GM19438 (cell line): ENCODE results near the gene MELK.
A peak's percentile ranks its signal among the peaks of the same experiment; 100 is the strongest.
"Not testable (repeated sequence)": the region's sequence is repeated elsewhere in the genome, so short reads cannot be mapped to it uniquely, and the experiment has no call there.

ENCODE experiments used
- ATAC-seq: cut with Tn5 transposase; IDR thresholded peaks from one replicate; pipeline ENCODE4 v1.9.1; 2021; ENCODE audit warnings: low read depth; ENCODE audit not compliant: unreplicated experiment

Gene MELK

DNA sequence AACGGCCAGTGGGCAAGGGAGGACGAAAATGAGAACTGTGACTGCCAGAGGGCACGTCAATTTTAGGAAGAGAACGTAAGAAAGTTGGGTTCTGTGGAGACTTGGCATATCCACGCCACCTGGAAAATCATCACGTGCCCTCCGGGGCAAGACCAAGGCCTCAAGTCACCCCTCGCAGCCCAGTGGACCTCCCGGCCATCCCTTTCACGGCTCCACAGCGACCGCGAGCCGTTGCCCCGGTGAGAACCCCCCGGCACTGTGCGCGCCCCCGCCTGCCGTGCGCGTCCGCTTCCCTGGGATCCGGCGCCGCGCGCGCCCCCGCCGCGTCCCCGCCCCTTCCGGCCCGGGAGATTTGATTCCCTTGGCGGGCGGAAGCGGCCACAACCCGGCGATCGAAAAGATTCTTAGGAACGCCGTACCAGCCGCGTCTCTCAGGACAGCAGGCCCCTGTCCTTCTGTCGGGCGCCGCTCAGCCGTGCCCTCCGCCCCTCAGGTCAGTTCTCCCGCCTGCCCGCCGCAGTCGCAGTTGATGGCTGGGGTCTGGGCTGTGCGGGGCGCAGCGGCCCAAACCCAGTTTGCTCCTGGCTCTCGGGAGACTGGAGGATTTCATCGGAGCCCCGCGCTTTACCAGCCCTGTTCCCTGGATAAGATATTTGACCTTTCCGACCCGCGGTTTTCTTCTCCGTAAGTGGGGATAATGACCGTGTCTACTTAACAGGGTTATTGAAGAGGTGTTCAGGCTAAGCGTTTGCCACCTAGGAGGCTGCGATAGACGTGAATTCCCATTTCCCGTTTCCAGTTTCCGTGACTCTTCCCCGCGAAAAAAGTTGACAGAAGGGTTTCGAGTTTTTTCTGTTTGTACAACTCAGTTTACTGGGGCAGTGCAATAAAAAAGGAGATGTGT, at the start of gene MELK:
MELK (plus strand) TSS at position 381 of the 904 bp plus-strand sequence. CDS start 8,787 bp downstream, outside the sequence.
- ATAC-seq = peak; percentile 66

DNA sequence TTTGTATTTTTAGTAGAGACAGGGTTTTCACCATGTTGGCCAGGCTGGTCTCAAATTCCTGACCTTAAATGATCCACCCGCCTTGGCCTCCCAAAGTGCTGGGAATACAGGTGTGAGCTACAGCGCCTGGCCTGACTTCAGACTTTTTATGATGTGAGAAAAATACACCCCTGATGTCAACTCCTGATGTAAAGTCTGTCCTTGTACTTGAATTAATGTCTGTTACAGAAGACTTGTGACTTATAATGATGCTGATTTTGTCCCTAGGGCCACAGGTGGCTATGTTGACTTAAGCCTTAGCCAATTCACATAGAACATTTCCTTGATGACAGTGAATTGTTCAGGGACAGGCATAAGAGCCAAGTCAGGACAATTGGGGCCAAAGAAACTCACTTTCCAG, 42.5 kb upstream of the MELK start:
- no peak for ATAC-seq

DNA sequence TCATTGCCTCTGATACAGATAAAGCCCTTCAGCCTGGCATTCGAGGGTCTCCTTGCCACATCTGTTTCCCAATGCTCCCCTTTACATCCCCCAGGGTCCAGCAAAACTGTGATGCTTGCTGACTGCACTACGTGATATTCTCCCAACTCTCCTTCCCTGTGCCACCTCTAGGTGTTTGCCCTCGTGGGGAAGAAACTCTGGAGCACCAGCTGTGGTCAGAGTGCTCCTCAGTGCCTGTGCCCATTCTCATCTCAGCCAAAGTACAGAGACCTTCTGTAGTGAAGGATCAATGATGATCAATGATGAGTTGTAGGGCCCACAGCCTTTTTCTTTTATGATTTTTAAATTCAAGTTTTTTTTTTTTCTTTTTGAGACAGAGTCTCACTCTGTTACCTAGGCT, 40.3 kb upstream of the MELK start:
- ATAC-seq = no peak

DNA sequence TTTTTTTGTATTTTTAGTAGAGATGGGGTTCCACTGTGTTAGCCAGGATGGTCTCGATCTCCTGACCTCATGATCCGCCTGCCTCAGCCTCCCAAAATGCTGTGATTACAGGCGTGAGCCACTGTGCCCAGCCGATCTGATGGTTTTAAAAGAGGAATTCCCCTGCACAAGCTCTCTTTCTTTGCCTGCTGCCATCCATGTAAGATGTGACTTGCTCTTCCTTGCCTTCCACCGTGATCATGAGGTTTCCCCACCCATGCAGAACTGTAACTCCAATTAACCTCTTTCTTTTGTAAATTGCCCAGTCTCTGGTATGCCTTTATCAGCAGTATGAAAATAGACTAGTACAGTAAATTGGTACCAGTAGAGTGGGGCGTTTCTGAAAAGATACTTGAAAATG, 39.0 kb upstream of the MELK start:
- ATAC-seq = not testable (repeated sequence)

DNA sequence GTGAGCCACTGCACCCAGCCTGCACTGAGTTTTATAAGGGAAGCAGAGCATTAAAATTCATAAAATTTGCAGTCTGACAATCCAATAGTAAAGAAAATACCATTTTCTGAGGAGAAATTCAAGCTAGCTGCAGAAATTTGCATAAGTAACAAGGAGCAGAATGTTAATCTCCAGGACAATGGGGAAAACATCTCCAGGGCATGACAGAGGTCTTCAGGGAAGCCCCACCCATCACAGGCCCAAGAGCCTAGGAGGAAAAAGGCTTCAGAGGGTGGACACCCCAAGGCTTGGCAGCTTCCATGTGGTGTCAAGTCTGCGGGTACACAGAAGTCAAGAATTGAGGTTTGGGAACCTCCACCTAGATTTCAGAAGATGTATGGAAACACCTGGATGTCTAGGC, 37.6 kb upstream of the MELK start:
- ATAC-seq = no peak

DNA sequence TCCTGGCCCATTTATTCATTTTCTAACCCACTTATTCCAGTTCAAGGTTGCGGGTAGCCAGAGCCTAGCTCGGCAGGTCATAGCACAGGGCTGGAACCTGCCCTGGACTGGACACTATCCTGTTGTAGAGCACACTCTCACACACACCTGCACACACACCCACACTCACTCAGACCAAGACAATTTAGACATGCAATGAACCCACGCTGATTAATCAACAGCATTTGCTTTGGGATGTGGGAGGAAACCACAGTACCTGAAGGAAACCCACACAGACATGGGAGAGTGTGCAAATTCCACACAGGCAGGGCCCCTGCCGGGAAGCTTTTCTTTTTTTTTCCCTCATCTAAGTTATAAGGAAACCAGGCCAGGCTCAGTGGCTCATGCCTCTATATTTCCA, 34.8 kb upstream of the MELK start:
- no peak for ATAC-seq

DNA sequence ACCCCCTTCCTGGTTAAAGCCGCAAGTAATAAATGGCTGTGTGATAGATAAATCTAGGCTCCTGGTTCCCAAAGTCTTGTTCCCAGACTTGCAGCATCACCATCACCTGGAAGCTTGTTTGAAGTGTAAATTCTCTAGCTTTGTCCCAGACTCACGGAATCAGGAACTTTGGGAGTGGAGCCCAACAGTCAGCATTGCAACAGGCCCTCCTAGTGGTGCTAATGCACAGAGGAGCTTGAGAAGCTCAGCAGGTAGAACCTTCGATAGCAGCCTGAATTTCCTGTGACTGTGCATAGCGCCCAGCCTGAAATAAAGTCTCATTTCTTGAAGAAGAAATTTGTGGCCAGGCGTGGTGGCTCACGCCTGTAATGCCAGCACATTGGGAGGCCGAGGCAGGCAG, 30.3 kb upstream of the MELK start:
- ATAC-seq = no peak

DNA sequence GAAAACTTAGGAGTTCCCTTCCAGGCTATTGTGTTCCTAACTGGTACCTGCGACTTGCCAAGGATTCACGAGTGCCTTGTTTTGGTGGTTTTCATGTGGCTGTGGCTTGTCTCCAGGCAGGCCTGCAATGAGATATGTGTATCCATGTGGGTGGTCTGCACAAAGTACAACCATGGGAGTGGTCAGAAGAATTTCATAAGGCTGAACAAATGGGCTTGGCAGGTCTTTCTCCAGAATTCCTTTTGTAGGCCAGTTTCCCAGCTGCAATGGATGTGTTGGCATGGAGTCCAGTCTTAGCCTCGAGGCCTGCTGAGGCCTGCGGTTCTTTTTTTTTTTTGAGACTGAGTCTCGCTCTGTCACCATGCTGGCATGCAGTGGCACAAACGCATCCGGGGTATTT, 28.8 kb upstream of the MELK start:
- no peak for ATAC-seq

DNA sequence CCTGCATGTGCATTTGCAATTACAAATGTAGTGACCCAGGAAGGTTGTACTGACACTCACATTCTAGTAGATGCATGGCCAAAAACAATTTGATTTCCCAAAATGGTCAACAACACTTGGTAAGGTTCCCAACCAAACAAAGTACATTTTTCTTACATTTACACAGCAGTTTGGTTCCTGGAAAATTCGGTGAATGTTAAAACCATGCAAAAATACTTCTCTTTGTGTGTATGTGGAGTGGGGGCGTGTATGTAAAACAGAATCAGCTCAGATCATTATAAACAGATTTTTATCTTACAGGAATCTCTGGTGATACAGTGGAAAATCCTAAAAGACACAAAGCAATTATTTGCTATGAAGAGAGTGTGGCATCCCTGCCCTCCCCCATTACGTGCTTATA, 25.1 kb upstream of the MELK start:
- no peak for ATAC-seq

DNA sequence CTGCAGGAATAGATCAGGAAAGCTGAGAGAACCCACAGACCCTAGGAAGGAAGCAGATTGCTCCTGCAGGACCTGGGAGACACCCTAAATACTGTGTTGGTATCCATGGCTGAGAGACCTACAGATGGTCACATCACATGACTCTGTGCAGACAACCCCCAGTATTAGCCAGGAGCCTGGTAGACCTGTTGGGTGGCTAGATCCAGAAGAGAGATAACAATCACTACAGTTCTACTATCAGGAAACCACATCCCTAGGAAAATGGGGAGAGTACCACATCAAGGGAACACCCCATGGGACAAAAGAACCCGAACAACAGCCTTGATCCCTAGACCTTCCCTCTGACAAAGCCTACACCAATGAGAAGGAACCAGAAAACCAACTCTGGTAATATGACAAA, 24.2 kb upstream of the MELK start:
- no peak for ATAC-seq

DNA sequence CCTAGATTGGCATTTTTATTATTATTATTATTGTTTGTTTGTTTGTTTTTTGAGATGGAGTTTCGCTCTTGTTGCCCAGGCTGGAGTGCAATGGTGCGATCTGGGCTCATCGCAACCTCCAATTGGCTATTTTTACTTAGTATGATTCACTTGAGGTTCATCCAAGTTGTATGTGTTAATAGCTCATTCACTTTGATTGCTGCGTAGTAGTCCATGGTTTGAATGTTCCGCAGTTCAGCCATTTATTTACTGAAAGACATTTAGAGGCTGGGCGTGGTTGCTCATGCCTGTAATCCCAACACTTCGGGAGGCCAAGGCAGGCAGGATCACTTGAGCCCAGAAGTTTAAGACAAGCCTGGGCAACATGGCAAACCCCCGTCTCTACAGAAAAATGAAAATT, 22.6 kb upstream of the MELK start:
- no peak for ATAC-seq

DNA sequence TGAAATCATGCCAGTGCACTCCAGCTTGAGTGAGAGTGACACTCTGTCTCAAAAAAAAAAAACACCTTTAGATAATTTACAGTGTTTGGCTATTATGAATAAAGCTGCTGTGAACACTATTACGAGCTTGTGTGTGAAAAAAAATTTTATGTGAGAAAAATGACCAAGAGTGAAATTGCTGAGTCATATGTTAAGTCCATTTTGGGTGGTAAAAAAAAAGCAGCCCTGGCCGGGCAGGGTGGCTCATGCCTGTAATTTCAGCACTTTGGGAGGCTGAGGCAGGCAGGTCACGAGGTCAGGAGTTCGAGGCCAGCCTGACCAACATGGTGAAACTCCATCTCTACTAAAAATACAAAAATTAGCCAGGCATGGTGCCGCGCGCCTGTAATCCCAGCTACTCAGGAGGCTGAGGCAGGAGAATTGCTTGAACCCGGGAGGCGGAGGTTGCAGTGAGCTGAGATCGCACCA, 22.0 kb upstream of the MELK start:
- not testable (repeated sequence) for ATAC-seq

DNA sequence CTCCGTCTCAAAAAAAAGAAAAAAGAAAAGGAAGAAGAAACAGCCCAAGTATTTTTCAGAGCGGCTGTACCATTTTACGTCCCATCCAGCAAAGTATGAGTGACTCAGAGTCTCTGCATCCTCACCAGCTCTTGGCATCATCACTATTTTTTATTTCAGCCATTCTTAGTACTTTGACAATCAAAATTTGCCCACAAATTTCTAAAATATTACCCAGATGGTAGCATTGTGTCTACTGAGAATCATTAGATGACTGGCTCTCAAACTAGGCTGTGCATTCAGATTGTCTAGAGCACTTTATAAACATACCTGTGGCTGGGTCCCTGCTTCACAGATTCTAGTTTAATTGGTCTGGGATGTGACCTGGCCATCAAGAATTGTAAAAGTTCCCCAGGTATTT, 21.6 kb upstream of the MELK start:
- no peak for ATAC-seq

DNA sequence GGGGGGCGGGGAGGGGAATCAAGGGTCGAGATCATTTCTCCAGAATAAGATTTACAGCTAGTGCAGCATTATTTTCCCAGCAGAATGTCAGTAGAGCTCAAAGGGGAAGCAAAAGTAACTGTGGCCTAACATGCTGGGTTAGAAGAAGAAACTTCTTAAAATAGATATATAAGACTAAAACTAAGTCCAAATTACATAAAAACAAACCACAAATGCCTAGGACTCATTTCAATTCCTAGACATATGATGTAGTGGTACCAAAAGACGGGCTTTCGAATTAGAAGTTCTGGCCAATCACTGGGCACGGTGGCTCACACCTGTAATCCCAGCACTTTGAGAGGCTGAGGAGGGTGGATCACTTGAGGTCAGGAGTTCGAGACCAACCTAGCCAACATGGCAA, 20.8 kb upstream of the MELK start:
- ATAC-seq = no peak

DNA sequence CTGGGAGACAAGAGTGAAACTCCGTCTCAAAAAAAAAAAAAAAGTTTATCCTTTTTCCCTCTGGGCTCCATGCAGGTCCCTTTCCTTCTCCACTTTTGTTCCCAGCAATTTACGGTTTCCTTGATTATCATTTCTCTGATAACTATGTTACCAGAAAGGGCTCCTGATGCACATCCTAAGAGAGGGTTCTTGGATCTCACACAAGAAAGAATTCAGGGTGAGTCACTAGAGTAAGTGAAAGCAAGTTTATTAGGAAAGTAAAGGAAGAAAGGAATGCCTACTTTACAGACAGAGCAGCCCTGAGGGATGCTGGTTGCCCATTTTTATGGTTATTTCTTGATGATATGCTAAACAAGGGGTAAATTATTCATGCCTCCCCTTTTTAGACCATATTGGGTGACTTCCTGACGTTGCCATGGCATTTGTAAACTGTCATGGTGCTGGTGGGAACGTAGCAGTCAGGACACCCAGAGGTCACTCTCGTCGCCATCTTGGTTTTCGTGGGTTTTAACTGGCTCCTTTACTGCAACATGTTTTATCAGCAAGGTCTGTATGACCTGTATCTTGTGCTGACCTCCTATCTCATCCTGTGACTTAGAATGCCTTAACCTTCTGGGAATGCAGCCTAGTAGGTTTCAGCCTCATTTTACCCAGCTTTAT, 13.5 kb upstream of the MELK start:
- no peak for ATAC-seq

DNA sequence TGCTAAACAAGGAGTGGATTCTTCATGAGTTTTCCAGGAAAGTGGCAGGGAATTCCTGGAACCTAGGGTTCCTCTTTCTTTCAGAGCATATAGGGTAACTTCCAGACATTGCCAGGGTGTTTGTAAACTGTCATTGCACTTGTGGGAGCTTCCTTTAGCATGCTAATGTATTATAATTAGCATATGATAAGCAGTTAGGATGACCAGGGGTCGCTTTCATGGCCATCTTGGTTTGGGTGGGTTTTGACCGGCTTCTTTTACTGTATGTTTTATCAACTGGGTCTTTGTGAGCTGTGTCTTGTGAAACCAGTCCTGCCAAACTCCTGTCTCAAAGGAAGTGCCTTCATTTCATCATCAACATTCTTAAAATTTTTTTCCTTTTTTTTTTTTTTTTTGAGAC, 11.9 kb upstream of the MELK start:
- no peak for ATAC-seq

DNA sequence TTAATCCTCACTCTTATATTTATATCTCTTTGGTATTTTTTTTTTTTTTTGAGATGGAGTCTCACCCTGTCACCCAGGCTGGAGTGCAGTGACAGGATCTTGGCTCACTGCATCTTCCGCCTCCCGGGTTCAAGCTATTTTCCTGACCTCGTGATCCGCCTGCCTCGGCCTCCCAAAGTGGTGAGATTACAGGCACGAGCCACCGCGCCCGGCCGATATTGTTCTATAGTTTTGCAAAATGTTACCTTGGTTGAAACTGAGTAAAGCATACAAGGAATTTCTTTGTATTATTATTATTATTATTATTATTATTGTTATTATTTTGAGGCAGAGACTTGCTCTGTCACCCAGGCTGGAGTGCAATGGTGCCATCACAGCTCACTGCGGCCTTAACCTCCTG, 9.9 kb upstream of the MELK start:
- not testable (repeated sequence) for ATAC-seq

DNA sequence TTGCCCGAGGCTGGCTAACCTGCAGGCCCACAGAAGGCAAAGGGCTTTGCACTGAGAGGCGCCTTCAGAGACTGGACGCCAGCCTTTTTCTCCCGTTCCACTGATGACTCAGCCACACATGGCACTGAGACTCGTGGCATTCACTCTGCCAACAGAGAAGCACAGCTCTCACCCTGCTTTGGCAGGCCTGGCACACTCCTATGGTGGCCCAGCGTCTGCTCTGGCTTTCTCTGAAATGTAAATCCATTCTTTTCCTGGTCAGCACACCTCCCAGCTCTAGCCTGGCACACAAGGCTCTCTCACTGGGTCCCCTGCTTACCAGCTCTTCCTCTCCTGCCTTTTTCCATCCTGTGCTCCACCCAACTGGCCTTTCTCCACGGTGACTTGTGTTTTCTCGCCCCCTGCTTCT, 5.9 kb upstream of the MELK start:
- no peak for ATAC-seq

DNA sequence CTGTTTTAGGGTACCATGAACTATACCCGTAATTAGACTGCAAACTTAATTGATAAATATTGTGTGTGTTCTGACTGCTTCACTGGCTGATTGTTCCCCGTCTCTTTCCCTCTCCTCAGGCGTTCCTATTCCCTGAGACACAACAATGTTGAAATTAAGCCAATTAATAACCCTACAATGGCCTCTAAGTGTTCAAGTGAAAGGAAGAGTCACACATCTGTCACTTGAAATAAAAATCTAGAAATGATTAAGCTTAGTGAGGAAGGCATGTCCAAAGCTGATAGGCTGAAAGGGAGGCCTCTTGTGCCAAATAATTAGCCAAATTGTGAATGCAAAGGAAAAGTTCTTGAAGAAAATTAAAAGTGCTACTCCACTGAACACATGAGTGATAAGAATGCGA, 4.0 kb upstream of the MELK start:
- ATAC-seq = not testable (repeated sequence)

DNA sequence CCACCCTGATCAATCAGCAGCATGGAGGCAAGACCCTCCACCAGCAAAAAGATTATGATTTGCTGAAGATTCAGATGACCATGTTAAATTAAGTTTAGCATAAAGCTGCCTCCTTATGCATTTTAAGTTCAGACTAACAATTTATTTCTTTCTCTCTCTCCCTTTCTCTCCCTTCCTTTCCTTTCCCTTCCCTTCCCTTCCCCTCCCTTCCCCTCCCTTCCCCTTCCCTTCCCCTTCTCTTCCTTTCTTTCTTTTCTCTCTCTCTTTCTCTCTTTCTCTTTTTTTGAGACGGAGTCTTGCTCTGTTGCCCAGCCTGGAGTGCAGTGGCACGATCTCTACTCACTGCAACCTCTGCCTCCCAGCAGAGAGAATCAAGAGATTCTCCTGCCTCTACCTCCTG, 1.4 kb upstream of the MELK start:
- ATAC-seq = no peak

DNA sequence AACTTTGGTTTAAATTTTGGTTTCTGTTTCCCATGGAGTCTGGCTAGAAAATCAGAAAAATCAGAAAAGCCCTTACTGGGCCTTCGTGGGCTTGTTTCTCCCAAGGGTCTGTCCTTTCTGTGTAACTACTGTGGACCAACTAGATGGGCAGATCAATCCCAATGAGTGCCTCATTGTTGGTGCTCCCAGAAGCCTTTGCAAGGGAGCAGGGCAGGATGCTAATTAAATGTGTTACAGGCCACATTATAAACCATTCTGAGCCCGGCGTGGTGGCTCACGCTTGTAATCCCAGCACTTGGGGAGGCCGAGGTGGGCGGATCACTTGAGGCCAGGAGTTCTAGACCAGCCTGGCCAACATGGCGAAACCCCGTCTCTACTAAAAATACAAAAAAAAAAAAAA, 1.4 kb downstream of the MELK start:
- not testable (repeated sequence) for ATAC-seq

DNA sequence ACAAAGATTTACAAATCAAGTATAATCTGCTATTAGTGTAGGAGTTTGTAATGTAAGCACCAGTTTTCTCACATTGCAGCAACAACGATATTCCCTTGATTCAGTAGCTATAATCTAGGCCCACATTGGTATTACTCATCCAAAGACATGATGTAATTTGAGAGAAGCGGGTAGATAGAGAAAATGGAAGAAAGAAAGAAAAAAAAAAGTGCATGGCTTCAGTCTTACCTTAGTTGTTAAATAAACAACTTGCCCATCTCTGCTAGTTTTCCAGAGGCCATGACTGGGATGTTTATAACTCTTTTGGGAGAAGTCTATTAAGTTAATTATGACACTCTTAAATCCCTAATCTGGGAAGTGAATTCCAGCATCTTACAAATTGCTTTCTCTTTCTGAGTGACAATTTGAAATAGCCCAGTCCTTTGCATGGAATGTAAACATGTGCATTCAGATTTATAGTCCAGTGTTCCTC, 2.8 kb downstream of the MELK start:
- ATAC-seq = no peak
